Measurements from ENCODE around the gene CDNF.

CDNF gene

GRCh38 chr10:14859043-14859442, 21.2 kb upstream of the CDNF start:
- ATAC-seq (no peak), DNase-seq (no peak)
- Mint-ChIP-seq H3K4me1 (no peaks in the 10 kb centered on the region), H3K4me3 (no peak overlapping the region), H3K9me3 (no peaks in the 10 kb centered on the region), H3K27ac (no peak overlapping the region), H3K36me3 (ENCODE audit: low read depth) (peaks cover 50% of the 10 kb centered on the region), H3K27me3 (no peaks in the 10 kb centered on the region)

GRCh38 chr10:14858338-14858960, 20.6 kb upstream of the CDNF start:
- Mint-ChIP-seq H3K36me3 (ENCODE audit: low read depth) (peaks cover 52% of the 10 kb centered on the region), H3K27me3 (no peaks in the 10 kb centered on the region), H3K4me3 (no peak overlapping the region), H3K27ac (no peak overlapping the region), H3K4me1 (no peaks in the 10 kb centered on the region), H3K9me3 (no peaks in the 10 kb centered on the region)
- ATAC-seq = no peak
- no peak for DNase-seq

GRCh38 chr10:14855453-14855852, 17.6 kb upstream of the CDNF start:
- H3K9me3 Mint-ChIP-seq = no peaks in the 10 kb centered on the region
- H3K27ac Mint-ChIP-seq = no peak overlapping the region
- no peaks in the 10 kb centered on the region for H3K4me1 Mint-ChIP-seq
- ATAC-seq = no peak
- no peak for DNase-seq
- H3K27me3 Mint-ChIP-seq = no peaks in the 10 kb centered on the region
- no peak overlapping the region for H3K4me3 Mint-ChIP-seq
- H3K36me3 Mint-ChIP-seq (ENCODE audit: low read depth) = peaks cover 58% of the 10 kb centered on the region

DNA sequence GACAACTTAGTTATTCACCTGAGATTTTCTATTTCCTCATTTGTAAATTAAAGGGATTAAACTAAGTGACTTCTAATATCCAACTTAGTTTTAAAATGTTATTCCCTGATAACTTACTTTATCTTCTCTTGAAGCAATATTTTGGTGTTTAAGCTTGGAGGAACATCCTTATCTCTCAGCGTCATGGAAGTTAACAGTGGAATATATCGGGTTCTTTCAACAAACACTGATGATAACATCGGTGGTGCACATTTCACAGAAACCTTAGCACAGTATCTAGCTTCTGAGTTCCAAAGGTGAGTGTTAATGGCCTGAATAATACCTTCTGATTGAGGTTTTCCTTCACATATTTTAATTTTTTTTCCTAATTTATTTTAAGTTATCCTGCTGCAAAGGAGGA, 14.4 kb upstream of the CDNF start:
- DNase-seq (no peak), ATAC-seq (no peak)
- Mint-ChIP-seq H3K36me3 (ENCODE audit: low read depth) (peaks cover 53% of the 10 kb centered on the region), H3K27me3 (no peaks in the 10 kb centered on the region), H3K4me1 (no peaks in the 10 kb centered on the region), H3K27ac (no peak overlapping the region), H3K9me3 (no peaks in the 10 kb centered on the region), H3K4me3 (no peak overlapping the region)

DNA sequence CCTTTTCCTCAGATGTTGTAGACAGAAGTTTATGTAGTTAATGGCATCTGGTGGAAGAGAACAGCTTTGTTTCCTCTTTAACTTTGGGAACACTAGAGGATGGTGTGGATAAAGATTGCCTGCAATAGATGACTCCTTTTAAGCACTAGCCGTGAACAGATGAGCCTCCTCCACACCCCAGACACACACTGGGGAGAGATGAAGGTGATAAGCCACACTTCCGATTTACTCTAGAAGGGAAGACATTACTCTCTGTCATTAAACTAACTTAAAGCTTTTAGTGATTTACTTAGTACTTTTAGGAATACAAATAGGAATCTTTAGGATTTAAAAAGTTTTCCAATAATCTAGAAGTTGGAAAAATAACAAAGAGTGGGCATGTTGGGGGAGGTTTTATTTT, 7.1 kb upstream of the CDNF start:
- H3K4me3 Mint-ChIP-seq = no peak overlapping the region
- H3K27ac Mint-ChIP-seq = no peak overlapping the region
- no peak for DNase-seq
- no peaks in the 10 kb centered on the region for H3K27me3 Mint-ChIP-seq
- no peaks in the 10 kb centered on the region for H3K9me3 Mint-ChIP-seq
- no peak for ATAC-seq
- H3K4me1 Mint-ChIP-seq = peaks cover 10% of the 10 kb centered on the region
- peaks cover 53% of the 10 kb centered on the region for H3K36me3 Mint-ChIP-seq (ENCODE audit: low read depth)

DNA sequence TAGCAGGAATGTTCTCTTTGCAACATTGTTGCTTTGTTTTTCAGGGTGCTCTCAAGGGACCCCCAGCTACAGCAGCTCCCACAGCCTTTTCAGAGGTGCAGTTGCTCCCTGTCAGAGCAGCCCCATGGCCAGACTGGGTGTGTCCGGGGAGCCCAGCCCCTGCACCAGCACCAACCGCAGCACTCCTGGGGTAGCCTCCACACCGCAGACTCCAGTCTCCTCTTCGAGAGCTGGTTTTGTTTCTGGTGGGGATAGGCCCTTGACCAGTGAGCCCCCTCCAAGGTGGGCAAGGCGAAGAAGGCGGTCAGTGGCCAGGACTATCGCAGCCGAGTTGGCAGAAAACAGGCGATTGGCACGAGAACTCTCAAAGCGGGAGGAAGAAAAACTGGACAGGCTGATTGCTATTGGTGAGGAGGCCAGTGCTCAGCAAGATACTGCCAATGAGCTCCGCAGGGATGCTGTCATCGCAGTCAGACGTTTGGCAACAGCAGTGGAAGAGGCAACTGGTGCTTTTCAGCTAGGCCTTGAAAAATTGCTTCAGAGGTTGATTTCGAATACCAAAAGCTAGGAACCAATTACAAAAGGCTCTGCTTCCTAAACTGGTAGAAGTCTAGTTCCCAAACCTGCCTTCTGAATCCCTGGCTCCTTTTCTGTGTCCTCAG, 5.6 kb upstream of the CDNF start:
- no peak for ATAC-seq
- DNase-seq = no peak
- Mint-ChIP-seq H3K9me3 (no peaks in the 10 kb centered on the region), H3K4me1 (peaks cover 15% of the 10 kb centered on the region), H3K27me3 (no peaks in the 10 kb centered on the region), H3K27ac (no peak overlapping the region), H3K36me3 (ENCODE audit: low read depth) (peaks cover 50% of the 10 kb centered on the region), H3K4me3 (no peak overlapping the region)

DNA sequence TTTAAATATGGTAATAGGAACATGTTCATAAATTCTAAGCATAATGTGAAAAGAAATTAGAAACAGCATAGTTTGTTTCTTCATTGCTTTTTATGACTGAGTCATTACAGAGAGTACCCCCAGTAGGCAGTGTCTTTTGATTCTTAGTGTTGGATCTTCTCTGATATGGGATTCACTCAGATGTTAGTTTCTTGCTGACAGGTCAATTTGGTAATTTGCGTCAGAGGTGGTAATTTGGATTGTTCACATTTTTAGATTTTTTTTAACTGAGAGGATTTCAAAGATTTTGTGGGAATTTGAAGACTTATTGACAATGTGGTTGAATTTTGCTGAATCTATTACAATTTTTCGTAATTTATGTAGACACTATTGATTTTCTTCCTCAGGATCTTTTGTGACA, 2.3 kb upstream of the CDNF start:
- H3K27me3 Mint-ChIP-seq = no peaks in the 10 kb centered on the region
- ATAC-seq (no peak), DNase-seq (no peak)
- peak overlapping the region; percentile 93 for H3K4me3 Mint-ChIP-seq
- peaks cover 48% of the 10 kb centered on the region for H3K36me3 Mint-ChIP-seq (ENCODE audit: low read depth)
- no peaks in the 10 kb centered on the region for H3K9me3 Mint-ChIP-seq
- no peak overlapping the region for H3K27ac Mint-ChIP-seq
- H3K4me1 Mint-ChIP-seq = peaks cover 26% of the 10 kb centered on the region

DNA sequence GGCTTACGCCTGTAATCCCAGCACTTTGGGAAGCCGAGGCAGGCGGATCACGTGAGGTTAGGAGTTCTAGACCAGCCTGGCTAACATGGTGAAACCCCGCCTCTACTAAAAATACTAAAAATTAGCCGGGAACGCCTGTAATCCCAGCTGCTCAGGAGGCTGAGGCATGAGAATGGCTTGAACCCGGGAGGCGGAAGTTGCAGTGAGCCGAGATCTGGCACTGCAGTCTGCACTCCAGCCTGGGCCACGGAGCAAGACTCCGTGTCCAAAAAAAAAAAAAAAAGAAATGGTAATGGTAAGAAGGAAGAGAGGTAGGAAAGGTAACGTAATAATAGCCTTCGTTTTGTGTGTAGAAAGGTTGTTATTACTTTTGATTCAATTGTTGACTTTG, 1.5 kb upstream of the CDNF start:
- no peaks in the 10 kb centered on the region for H3K9me3 Mint-ChIP-seq
- peak overlapping the region; percentile 93 for H3K4me3 Mint-ChIP-seq
- peaks cover 26% of the 10 kb centered on the region for H3K4me1 Mint-ChIP-seq
- H3K27me3 Mint-ChIP-seq = no peaks in the 10 kb centered on the region
- peaks cover 41% of the 10 kb centered on the region for H3K36me3 Mint-ChIP-seq (ENCODE audit: low read depth)
- DNase-seq = no peak
- H3K27ac Mint-ChIP-seq = peak overlapping the region; percentile 82
- no peak for ATAC-seq

- H3K4me1 Mint-ChIP-seq = peaks cover 26% of the 10 kb centered on the region
Observed at GRCh38 chr10:14838582-14839304, 906 bp upstream of the CDNF start.

DNA sequence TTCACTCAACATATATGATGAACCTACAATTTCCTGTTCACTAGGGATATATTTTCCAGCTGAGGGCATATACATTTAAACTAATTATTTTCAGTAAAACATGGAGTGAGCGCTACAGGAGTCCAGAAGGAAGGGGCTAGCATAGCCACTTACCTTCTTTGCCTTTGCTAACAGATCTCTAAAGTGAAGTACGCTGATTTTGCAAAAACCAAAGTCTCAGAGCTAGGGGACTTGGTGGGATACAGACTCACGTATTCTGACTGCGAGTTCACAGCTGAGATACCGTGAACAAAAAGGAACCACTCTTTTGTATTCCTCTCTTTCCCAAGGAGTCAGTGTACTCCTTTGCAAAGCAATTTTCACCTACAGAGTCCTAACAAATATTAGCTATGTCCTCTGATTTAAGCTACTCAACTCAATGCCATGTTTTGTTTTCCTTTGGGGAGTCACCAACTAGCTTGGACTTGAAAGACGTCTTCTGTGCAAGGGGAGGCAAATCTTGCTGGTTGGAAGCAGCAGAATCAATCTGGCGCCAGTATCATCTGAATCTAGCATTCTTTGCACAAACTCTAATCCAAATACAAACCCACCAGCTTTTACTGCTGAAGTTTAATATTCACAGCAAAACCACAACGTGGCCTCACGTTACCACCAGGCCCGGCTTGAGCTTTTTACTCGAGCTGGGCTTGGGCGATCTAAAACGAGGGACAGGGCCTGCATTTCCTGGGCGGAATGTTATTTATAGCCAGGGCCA, 657 bp downstream of the CDNF start:
- peaks cover 30% of the 10 kb centered on the region for H3K36me3 Mint-ChIP-seq (ENCODE audit: low read depth)
- DNase-seq (no peak), ATAC-seq (no peak)
- H3K27ac Mint-ChIP-seq = peak overlapping the region; percentile 94
- peak overlapping the region; percentile 93 for H3K4me3 Mint-ChIP-seq
- no peaks in the 10 kb centered on the region for H3K9me3 Mint-ChIP-seq
- H3K27me3 Mint-ChIP-seq = no peaks in the 10 kb centered on the region
- peaks cover 26% of the 10 kb centered on the region for H3K4me1 Mint-ChIP-seq

More at GRCh38 chr10:14838582-14839304, 906 bp upstream of the CDNF start:
- H3K27ac Mint-ChIP-seq = peak overlapping the region; percentile 94
- ATAC-seq (no peak), DNase-seq (peak; percentile 38)
- H3K36me3 Mint-ChIP-seq (ENCODE audit: low read depth) = peaks cover 35% of the 10 kb centered on the region
- H3K27me3 Mint-ChIP-seq = no peaks in the 10 kb centered on the region
- peak overlapping the region; percentile 93 for H3K4me3 Mint-ChIP-seq
- H3K9me3 Mint-ChIP-seq = no peaks in the 10 kb centered on the region

DNA sequence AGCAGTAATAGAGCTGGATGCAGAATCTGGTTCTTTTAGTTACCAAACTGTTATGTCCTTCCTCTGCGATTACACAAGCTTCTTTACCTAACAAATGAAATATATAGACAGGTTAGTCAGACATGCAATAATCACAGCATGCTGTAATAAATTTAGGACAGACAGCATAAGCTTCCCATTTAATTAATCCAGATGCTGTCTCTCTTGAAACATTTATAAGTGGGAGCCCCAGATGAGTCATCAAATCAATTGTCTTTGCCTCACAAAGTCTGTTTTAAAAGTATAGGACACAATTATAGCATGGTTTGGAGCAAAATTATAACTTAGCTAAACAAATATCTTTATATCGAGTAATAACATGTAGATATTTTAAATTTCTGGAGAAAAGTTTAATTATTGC, 1.6 kb downstream of the CDNF start:
- ATAC-seq = no peak
- H3K4me3 Mint-ChIP-seq = no peak overlapping the region
- peaks cover 20% of the 10 kb centered on the region for H3K36me3 Mint-ChIP-seq (ENCODE audit: low read depth)
- H3K9me3 Mint-ChIP-seq = no peaks in the 10 kb centered on the region
- no peak overlapping the region for H3K27ac Mint-ChIP-seq
- no peak for DNase-seq
- H3K27me3 Mint-ChIP-seq = no peaks in the 10 kb centered on the region
- peaks cover 22% of the 10 kb centered on the region for H3K4me1 Mint-ChIP-seq

DNA sequence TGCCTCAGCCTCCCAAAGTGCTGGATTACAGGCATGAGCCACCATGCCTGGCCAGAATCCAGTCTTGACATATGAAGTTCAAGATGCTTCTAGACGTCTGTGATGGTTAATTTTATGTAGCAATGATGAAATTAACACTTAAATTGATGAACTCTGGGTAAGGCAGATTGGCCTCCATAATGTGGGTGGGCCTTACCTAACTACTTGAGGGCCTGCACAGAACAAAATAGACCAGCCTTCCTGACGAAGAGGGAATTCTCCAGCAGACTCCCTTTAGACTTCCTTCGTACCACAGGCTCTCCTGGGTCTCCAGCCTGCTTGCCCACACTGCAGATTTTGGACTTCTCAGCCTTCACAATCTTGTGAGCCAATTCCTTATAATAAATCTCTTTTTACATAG, 4.7 kb downstream of the CDNF start:
- ATAC-seq (no peak), DNase-seq (no peak)
- Mint-ChIP-seq H3K27me3 (no peaks in the 10 kb centered on the region), H3K9me3 (no peaks in the 10 kb centered on the region), H3K4me1 (peaks cover 10% of the 10 kb centered on the region), H3K36me3 (ENCODE audit: low read depth) (peaks cover 3% of the 10 kb centered on the region), H3K4me3 (no peak overlapping the region), H3K27ac (no peak overlapping the region)

GRCh38 chr10:14826076-14826829, 11.6 kb downstream of the CDNF start:
- ATAC-seq (no peak), DNase-seq (no peak)
- peaks cover 5% of the 10 kb centered on the region for H3K4me1 Mint-ChIP-seq
- H3K27ac Mint-ChIP-seq = no peak overlapping the region
- no peaks in the 10 kb centered on the region for H3K36me3 Mint-ChIP-seq (ENCODE audit: low read depth)
- no peaks in the 10 kb centered on the region for H3K9me3 Mint-ChIP-seq
- no peak overlapping the region for H3K4me3 Mint-ChIP-seq
- no peaks in the 10 kb centered on the region for H3K27me3 Mint-ChIP-seq

- Mint-ChIP-seq H3K4me1 (peaks cover 8% of the 10 kb centered on the region), H3K27me3 (no peaks in the 10 kb centered on the region), H3K9me3 (no peaks in the 10 kb centered on the region), H3K36me3 (ENCODE audit: low read depth) (no peaks in the 10 kb centered on the region), H3K4me3 (no peak overlapping the region), H3K27ac (no peak overlapping the region)
- ATAC-seq (no peak), DNase-seq (no peak)
Observed at GRCh38 chr10:14823966-14824365, 13.9 kb downstream of the CDNF start.
